Epithelial cell of prostate (primary cell): ENCODE measurements around the gene DCAKD.
A peak's percentile ranks its signal among the peaks of the same experiment; 100 is the strongest.

Source experiments
- DNase-seq: peaks from one replicate; pipeline ENCODE4 v3.0.0-alpha.2; 2011; ENCODE audit warnings: low read depth, low spot score
- H3K27ac ChIP-seq: fragments of 450-650 bp; 2 replicates; pipeline ENCODE4 v1.5.1; 2017; ENCODE audit warnings: mild to moderate bottlenecking

DCAKD gene, protein sequence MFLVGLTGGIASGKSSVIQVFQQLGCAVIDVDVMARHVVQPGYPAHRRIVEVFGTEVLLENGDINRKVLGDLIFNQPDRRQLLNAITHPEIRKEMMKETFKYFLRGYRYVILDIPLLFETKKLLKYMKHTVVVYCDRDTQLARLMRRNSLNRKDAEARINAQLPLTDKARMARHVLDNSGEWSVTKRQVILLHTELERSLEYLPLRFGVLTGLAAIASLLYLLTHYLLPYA

DNA sequence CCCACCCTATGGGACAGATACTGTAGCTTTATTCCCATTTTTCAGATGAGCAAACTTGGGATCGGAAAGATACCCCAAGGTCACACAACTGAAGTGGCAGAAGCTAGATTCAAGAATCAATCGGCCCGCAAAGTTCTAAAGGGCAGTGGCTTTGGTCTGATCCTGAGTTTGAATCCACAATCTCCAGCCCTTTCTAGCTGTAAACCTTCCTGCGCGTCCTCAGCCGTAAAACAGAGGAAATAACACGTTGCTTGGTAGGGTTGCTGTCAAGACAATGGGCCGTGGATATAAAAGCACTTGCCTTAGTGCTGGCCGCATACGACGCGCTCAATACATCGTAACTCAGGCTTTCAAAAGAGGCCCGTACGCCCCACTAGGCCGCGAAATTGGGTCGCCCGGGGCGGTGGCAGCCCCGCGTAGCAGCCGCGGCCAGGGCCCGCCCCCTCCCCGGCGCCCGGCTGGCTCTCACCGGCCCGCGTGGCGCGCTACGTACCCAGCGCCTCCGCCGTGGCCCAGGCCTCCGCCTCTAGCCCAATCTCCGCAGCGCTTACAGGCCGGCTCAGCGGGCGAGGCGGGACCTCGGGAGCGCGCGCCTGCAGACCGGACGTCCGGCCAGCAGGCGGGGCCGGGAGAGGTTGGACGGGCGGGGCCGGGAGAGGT is at the start of gene DCAKD:
Gene DCAKD (minus strand): TSS at position 573 of the 660 bp plus-strand sequence. CDS start 16,747 bp downstream, outside the sequence.
- peak; percentile 87 for DNase-seq
- H3K27ac ChIP-seq: peak within 1 kb of the TSS; percentile 98

DNA sequence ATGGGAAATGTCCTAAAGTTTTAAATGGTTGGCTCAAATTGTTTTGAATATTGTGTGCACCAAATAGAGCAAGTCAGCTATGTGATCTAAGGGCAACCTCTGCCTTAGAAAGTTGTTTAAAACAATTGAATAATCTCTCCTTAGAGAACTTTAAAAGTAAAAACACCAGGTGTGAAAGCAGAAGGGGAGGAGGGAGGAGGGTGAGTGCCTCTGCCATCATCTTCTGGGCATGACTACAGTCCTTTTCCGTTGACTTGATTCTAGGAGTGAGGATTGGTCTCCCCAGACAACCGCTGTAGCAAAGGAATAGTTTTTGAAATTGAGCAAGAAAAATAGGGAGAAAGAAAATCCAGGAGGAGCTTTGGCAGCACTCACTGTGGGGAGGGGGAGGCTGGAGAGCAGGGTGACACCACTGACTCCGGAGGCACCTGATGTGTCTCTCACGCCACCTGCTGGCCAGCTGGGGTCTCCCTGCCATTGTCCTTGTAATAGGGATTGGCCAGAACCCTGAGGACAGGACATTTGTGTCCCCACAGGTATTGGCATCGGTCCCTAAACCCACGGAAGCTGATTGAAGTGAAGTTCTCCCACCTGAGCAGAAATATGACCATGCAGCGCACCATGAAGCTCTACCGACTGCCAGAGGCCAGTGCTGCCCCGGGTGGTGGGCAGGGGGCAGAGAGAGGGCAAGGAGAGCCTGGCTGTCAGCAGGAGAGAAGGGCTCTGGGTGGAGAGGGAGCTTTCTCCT is 47.6 kb upstream of the DCAKD start:
- H3K27ac ChIP-seq: no peak overlapping the region
- DNase-seq: peak; percentile 24

- no peak overlapping the region for H3K27ac ChIP-seq
- no peak for DNase-seq
Observed at GRCh38 chr17:45098081-45098868, 46.8 kb upstream of the DCAKD start.

DNA sequence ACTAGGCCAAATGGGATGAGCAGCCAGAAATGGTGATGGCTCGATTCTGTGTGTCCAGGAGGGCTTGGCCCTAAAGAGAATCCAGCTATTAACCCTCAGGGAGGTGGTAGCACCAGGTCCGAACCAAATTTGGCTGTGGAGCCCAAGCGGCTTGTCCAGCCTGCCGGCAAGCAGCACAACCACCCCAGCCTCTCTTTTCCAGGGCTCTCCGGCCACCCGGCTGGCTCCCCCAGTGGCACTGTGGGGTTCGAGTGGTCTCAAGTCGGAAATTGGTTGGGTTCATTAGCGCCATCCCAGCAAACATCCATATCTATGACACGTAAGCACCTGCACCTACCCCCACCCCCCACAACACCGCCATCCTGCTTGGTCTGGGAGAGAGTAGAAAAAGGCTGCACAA is 45.5 kb upstream of the DCAKD start:
- H3K27ac ChIP-seq: no peak overlapping the region
- no peak for DNase-seq

DNA sequence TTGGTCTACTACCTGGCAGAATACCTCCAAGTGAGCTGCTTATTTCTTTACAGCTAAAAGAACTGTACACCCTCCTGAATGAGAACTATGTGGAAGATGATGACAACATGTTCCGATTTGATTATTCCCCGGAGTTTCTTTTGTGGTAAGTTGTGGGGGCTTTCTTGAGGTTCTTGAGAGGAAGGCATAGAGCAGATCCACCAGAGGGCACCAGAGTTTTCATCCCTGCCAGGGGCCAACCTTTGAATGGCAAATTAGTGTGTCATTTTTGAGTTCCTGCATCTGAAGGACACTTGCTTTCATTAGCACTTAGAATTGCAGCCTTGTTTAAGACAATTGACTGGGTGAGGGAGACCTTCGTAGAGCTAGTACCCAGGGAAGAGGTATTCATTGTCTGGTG is 44.7 kb upstream of the DCAKD start:
- H3K27ac ChIP-seq: no peak overlapping the region
- no peak for DNase-seq

DNA sequence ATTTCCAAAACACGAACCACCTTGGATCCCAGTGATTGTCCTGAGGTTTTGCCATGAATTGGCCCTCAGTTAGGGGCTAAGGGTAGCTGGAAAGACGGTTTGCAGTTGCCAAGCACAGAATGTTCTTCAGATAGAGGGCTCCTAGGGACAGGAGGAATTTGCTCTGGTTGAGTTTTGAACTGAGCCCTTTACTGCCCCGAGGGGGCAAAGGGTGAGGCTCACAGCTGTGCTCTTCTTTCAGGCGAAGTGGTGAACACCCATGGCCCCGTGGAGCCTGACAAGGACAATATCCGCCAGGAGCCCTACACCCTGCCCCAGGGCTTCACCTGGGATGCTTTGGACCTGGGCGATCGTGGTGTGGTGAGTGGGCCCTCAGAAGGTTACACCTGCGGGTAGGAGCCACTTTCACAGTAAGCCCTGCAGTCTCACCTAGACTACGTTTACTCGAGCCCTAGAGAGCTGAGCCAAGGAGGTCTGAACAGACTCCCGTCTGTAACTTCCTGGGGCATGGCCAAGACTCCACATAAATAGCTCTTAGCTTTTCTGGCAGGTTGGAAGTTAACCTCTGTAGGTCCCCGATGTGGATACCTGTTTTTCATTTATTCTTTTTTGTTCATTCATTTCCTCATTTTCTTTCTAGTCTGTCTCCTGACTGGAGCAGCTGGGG is 42.1 kb upstream of the DCAKD start:
- peak overlapping the region; percentile 77 for H3K27ac ChIP-seq
- DNase-seq: no peak

- peak; percentile 86 for DNase-seq
- peak overlapping the region; percentile 77 for H3K27ac ChIP-seq
Observed at GRCh38 chr17:45092911-45093430, 41.5 kb upstream of the DCAKD start.

- H3K27ac ChIP-seq: peak overlapping the region; percentile 77
- no peak for DNase-seq
Observed at GRCh38 chr17:45091778-45092425, 40.5 kb upstream of the DCAKD start.

GRCh38 chr17:45090711-45091110 is 39.3 kb upstream of the DCAKD start:
- H3K27ac ChIP-seq: no peak overlapping the region
- DNase-seq: no peak

- DNase-seq: no peak
- no peak overlapping the region for H3K27ac ChIP-seq
Observed at GRCh38 chr17:45088741-45089140, 37.3 kb upstream of the DCAKD start.

DNA sequence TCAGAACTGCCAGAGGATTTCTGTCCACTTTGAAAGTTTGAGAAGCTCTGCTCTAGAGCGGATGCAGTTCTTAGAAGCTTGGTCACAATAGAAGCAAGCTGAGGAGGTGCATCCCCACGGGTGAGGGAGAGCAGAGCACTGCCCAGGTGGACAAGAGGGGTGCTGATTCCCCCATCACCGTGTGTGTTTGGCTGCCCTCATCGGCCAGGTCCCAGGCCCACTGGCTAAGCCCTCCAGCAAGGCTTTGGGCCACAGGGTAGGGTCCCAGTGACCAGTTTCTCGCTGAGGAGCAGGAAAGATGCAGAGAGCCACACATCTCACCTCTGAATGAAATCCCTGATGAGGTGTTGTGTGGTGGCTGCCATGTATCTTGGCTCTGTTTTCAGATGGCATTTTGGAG is 36.5 kb upstream of the DCAKD start:
- H3K27ac ChIP-seq: no peak overlapping the region
- no peak for DNase-seq

- H3K27ac ChIP-seq: no peak overlapping the region
- no peak for DNase-seq
Observed at GRCh38 chr17:45087504-45087975, 36.1 kb upstream of the DCAKD start.

DNA sequence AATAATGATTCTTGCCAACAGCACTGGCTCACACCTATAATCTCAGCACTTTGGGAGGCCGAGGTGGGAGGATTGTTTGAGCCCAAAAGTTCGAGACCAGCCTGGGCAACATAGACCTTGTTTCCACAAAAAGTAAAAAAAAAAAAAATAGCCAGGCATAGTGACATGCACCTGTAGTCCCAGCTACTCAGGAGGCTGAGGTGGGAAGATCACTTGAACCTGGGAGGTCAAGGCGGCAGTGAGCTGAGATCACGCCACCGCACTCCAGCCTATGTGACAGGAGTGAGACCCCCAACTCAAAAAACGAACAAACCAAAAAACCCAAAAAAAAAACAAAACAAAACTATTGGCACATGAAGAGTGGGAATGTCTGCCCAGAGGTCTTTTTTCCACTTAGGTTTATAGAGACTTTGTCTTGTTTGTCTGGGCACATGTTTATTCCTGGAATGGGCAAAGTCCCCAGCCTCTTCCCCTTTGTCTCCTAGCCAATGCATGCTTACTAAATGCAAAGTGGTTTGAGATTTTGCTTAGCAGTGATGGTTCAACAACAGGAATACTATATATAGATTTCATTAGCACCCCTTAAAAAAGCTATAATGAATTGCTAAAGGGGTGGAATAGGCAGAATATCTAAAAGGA is 35.6 kb upstream of the DCAKD start:
- no peak for DNase-seq
- H3K27ac ChIP-seq: no peak overlapping the region

GRCh38 chr17:45086391-45086790 is 35.0 kb upstream of the DCAKD start:
- DNase-seq: no peak
- H3K27ac ChIP-seq: no peak overlapping the region

GRCh38 chr17:45081047-45081703 is 29.7 kb upstream of the DCAKD start:
- DNase-seq: no peak
- no peak overlapping the region for H3K27ac ChIP-seq

DNA sequence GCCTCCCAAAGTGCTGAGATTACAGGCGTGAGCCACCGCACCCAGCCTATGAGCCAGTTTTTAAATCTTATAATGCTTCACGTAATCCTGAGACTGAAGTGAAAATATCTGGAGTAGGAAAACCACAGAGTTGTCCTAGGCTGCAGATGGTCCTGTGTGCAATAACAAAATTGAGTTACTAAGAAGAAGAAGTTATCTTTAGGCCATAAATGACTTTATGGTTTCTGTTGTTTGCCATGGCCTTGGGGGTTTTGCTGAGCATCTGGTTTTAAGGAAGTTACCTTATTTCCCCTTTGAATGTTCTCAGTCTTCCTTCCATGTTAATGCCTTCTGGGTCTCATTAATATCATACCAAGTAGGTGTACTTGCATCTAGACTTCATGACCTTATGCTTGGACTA is 26.2 kb upstream of the DCAKD start:
- H3K27ac ChIP-seq: no peak overlapping the region
- no peak for DNase-seq

GRCh38 chr17:45073414-45074070 is 22.1 kb upstream of the DCAKD start:
- peak overlapping the region; percentile 55 for H3K27ac ChIP-seq
- DNase-seq: no peak

DNA sequence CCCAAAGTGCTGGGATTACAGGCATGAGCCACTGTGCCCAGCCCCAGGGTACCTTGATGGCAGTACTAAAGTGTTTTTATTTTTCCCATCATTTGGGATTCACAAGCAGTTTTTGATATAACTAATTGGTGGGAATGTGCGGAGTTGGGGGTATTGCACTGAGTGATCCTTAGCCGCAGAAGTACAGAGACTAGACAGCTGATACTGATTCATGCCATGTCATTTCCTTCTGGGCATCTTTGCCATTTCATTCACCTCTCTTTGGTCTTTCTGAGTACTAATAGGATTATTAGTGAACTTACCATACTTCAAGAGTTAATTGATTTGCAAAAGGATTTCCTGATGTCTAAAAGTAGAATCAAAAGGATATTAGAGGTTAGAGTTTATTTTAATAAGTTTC is 19.4 kb upstream of the DCAKD start:
- peak overlapping the region; percentile 37 for H3K27ac ChIP-seq
- no peak for DNase-seq
